ENCODE data around the gene CABP2. TPM values are rescaled to one million over a fixed set of nuclear protein-coding genes. Genes with fewer than 3 reads are reported as not detected.
"Not testable (repeated sequence)": the region's sequence is repeated elsewhere in the genome, so short reads cannot be mapped to it uniquely, and the experiment has no call there.

The CABP2 gene
- not detected for polyA plus RNA-seq (2012; ENCODE audit: missing spikeins)

GRCh38 chr11:67522844-67523555, at the start of gene CABP2:
Gene CABP2, minus strand, starts transcription at chr11:67523446. Its CDS starts 120 bp downstream, at chr11:67523326.
- no peak for DNase-seq (ENCODE audit: insufficient read length)
- TF ChIP-seq POLR2AphosphoS5 (IDR thresholded peaks at IDR 0.05; ENCODE audit: low read depth, low read length) (no peak), POLR2A (IDR thresholded peaks at IDR 0.05; ENCODE audit: low read depth, low read length) (no peak), TAF1 (IDR thresholded peaks at IDR 0.05; ENCODE audit: borderline replicate concordance, low read depth, low read length) (no peak)
- FAIRE-seq = no peak

GRCh38 chr11:67572747-67573419, 49.6 kb upstream of the CABP2 start:
- no peak for TF ChIP-seq TAF1 (IDR thresholded peaks at IDR 0.05; ENCODE audit: borderline replicate concordance, low read depth, low read length)
- FAIRE-seq = peak; percentile 69
- DNase-seq (ENCODE audit: insufficient read length) = no peak

GRCh38 chr11:67572305-67572704, 49.1 kb upstream of the CABP2 start:
- TF ChIP-seq POLR2AphosphoS5 (IDR thresholded peaks at IDR 0.05; ENCODE audit: low read depth, low read length) (no peak), TAF1 (IDR thresholded peaks at IDR 0.05; ENCODE audit: borderline replicate concordance, low read depth, low read length) (no peak), POLR2A (IDR thresholded peaks at IDR 0.05; ENCODE audit: low read depth, low read length) (no peak)

GRCh38 chr11:67571443-67571842, 48.2 kb upstream of the CABP2 start:
- FAIRE-seq = no peak
- TF ChIP-seq POLR2AphosphoS5 (IDR thresholded peaks at IDR 0.05; ENCODE audit: low read depth, low read length) = no peak
- no peak for TF ChIP-seq POLR2A (IDR thresholded peaks at IDR 0.05; ENCODE audit: low read depth, low read length)
- no peak for TF ChIP-seq TAF1 (IDR thresholded peaks at IDR 0.05; ENCODE audit: borderline replicate concordance, low read depth, low read length)
- no peak for DNase-seq (ENCODE audit: insufficient read length)

More at GRCh38 chr11:67572305-67572704, 49.1 kb upstream of the CABP2 start:
- DNase-seq (ENCODE audit: insufficient read length) (no peak), FAIRE-seq (no peak)

GRCh38 chr11:67564230-67564629, 41.0 kb upstream of the CABP2 start:
- no peak for DNase-seq (ENCODE audit: insufficient read length)
- no peak for FAIRE-seq
- TF ChIP-seq POLR2A (IDR thresholded peaks at IDR 0.05; ENCODE audit: low read depth, low read length) = no peak

GRCh38 chr11:67563705-67564114, 40.5 kb upstream of the CABP2 start:
- DNase-seq (ENCODE audit: insufficient read length) = not testable (repeated sequence)

GRCh38 chr11:67562963-67563704, 39.9 kb upstream of the CABP2 start:
- no peak for TF ChIP-seq POLR2A (IDR thresholded peaks at IDR 0.05; ENCODE audit: low read depth, low read length)
- TF ChIP-seq POLR2AphosphoS5 (IDR thresholded peaks at IDR 0.05; ENCODE audit: low read depth, low read length) = no peak
- TF ChIP-seq TAF1 (IDR thresholded peaks at IDR 0.05; ENCODE audit: borderline replicate concordance, low read depth, low read length) = no peak
- FAIRE-seq (no peak), DNase-seq (ENCODE audit: insufficient read length) (no peak)

More at GRCh38 chr11:67563705-67564114, 40.5 kb upstream of the CABP2 start:
- FAIRE-seq = not testable (repeated sequence)

- no peak for TF ChIP-seq POLR2AphosphoS5 (IDR thresholded peaks at IDR 0.05; ENCODE audit: low read depth, low read length)
- TF ChIP-seq POLR2A (IDR thresholded peaks at IDR 0.05; ENCODE audit: low read depth, low read length) = no peak
- TF ChIP-seq TAF1 (IDR thresholded peaks at IDR 0.05; ENCODE audit: borderline replicate concordance, low read depth, low read length) = no peak
- DNase-seq (ENCODE audit: insufficient read length) (no peak), FAIRE-seq (peak; percentile 78)
These were observed 38.8 kb upstream of the CABP2 start for GRCh38 chr11:67561971-67562619.

GRCh38 chr11:67558084-67558772, 35.0 kb upstream of the CABP2 start:
- FAIRE-seq (peak; percentile 87), DNase-seq (ENCODE audit: insufficient read length) (no peak)
- TF ChIP-seq TAF1 (IDR thresholded peaks at IDR 0.05; ENCODE audit: borderline replicate concordance, low read depth, low read length) (0 out of 2 replicates have a peak, but pooled peaks have one; percentile 33), POLR2A (IDR thresholded peaks at IDR 0.05; ENCODE audit: low read depth, low read length) (peak; percentile 24; the same call in 1 of the 2 replicates), POLR2AphosphoS5 (IDR thresholded peaks at IDR 0.05; ENCODE audit: low read depth, low read length) (peak; percentile 34; the same call in 1 of the 2 replicates)

GRCh38 chr11:67556244-67556643, 33.0 kb upstream of the CABP2 start:
- no peak for FAIRE-seq
- TF ChIP-seq POLR2AphosphoS5 (IDR thresholded peaks at IDR 0.05; ENCODE audit: low read depth, low read length) = no peak
- no peak for TF ChIP-seq TAF1 (IDR thresholded peaks at IDR 0.05; ENCODE audit: borderline replicate concordance, low read depth, low read length)
- no peak for TF ChIP-seq POLR2A (IDR thresholded peaks at IDR 0.05; ENCODE audit: low read depth, low read length)
- no peak for DNase-seq (ENCODE audit: insufficient read length)

GRCh38 chr11:67551697-67552096, 28.5 kb upstream of the CABP2 start:
- DNase-seq (ENCODE audit: insufficient read length); FAIRE-seq: not testable (repeated sequence)
